ENCODE results near the gene AZIN2. TPM values are rescaled to one million over a fixed set of nuclear protein-coding genes. Genes with fewer than 3 reads are reported as not detected.
"Not testable (repeated sequence)": the region's sequence is repeated elsewhere in the genome, so short reads cannot be mapped to it uniquely, and the experiment has no call there.

Gene AZIN2
- total and polyA plus RNA-seq, 2 donors from 2014 or later, result 4.9 to 7.5 TPM

GRCh38 chr1:33057095-33057494 is 23.9 kb upstream of the AZIN2 start:
- intact Hi-C loops (cut with DNase I), result no loop called here
- Histone ChIP-seq H3K9ac (ENCODE audit: low read length in 3 of 3) (no peak overlapping the region), H3K4me1 (ENCODE audit: control insufficient read depth in 2 of 3, insufficient read depth in 2 of 3, low read depth in 1 of 3, low read length in 3 of 3) (peaks cover 0 to 6% (median 4%) of the 10 kb centered on the region in 3 donors), H3K9me3 (ENCODE audit: control insufficient read depth in 2 of 3, insufficient read depth in 1 of 3, low read length in 3 of 3) (no peaks in the 10 kb centered on the region), H3K36me3 (ENCODE audit: control insufficient read depth in 2 of 3, insufficient read depth in 3 of 3, low read length in 3 of 3) (no peaks in the 10 kb centered on the region), H3K27ac (ENCODE audit: low read depth in 2 of 2, low read length in 2 of 2) (no peak overlapping the region), H3K27me3 (ENCODE audit: control insufficient read depth, insufficient read depth, low read length) (no peaks in the 10 kb centered on the region), H3K4me3 (ENCODE audit: low read length in 3 of 3) (no peak overlapping the region)
- TF ChIP-seq, protein P1, sequence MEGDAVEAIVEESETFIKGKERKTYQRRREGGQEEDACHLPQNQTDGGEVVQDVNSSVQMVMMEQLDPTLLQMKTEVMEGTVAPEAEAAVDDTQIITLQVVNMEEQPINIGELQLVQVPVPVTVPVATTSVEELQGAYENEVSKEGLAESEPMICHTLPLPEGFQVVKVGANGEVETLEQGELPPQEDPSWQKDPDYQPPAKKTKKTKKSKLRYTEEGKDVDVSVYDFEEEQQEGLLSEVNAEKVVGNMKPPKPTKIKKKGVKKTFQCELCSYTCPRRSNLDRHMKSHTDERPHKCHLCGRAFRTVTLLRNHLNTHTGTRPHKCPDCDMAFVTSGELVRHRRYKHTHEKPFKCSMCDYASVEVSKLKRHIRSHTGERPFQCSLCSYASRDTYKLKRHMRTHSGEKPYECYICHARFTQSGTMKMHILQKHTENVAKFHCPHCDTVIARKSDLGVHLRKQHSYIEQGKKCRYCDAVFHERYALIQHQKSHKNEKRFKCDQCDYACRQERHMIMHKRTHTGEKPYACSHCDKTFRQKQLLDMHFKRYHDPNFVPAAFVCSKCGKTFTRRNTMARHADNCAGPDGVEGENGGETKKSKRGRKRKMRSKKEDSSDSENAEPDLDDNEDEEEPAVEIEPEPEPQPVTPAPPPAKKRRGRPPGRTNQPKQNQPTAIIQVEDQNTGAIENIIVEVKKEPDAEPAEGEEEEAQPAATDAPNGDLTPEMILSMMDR (IDR thresholded peaks at IDR 0.05; ENCODE audit: borderline replicate concordance, extremely low read depth, insufficient read depth), result no peak
- DNase-seq (no peak), FAIRE-seq (no peak)

GRCh38 chr1:33060579-33061083 is 20.3 kb upstream of the AZIN2 start:
- FAIRE-seq (no peak), DNase-seq (peak in 1 of 5 donors; percentile 69)
- H3K4me3 ChIP-seq (ENCODE audit: low read length in 3 of 3), result no peak overlapping the region
- H3K9ac ChIP-seq (ENCODE audit: low read length in 3 of 3), result no peak overlapping the region
- no peaks in the 10 kb centered on the region for H3K36me3 ChIP-seq (ENCODE audit: control insufficient read depth in 2 of 3, insufficient read depth in 3 of 3, low read length in 3 of 3)
- TF ChIP-seq, protein P1 (IDR thresholded peaks at IDR 0.05; ENCODE audit: borderline replicate concordance, extremely low read depth, insufficient read depth), result no peak
- intact Hi-C loops (cut with DNase I), result loop anchor here (10.0 kb wide), 1 partner anchor 136 kb away; no protein-coding TSS in a partner anchor
- no peak overlapping the region for H3K27ac ChIP-seq (ENCODE audit: low read depth in 2 of 2, low read length in 2 of 2)
- no peaks in the 10 kb centered on the region for H3K27me3 ChIP-seq (ENCODE audit: control insufficient read depth, insufficient read depth, low read length)
- H3K4me1 ChIP-seq (ENCODE audit: control insufficient read depth in 2 of 3, insufficient read depth in 2 of 3, low read depth in 1 of 3, low read length in 3 of 3), result peaks cover 0 to 2% (median 1%) of the 10 kb centered on the region in 3 donors
- H3K9me3 ChIP-seq (ENCODE audit: control insufficient read depth in 2 of 3, insufficient read depth in 1 of 3, low read length in 3 of 3), result peaks cover 0 to 15% (median 4%) of the 10 kb centered on the region in 3 donors

DNA sequence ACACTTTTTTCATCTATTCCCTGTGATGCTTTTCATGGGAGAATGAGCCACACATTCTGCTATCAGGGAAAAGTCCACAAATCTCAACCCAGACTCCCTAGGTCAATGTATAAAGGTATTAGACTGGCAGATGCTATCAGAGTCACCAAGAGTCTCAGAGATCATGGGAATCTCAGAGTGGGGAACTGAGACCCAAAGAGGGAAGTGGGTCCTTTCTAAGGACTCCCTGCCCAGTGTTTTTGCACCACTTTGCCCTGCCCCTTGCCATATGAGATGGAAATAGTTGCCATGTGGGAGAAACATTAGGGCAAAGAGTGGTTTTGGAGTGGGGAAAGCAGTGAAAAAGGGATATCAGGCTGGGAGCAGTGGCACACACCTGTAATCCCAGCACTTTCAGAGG is 19.1 kb upstream of the AZIN2 start:
- Histone ChIP-seq H3K27ac (ENCODE audit: low read depth in 2 of 2, low read length in 2 of 2) (no peak overlapping the region), H3K4me1 (ENCODE audit: control insufficient read depth in 2 of 3, insufficient read depth in 2 of 3, low read depth in 1 of 3, low read length in 3 of 3) (no peaks in the 10 kb centered on the region), H3K9me3 (ENCODE audit: control insufficient read depth in 2 of 3, insufficient read depth in 1 of 3, low read length in 3 of 3) (peaks cover 0 to 17% (median 4%) of the 10 kb centered on the region in 3 donors), H3K36me3 (ENCODE audit: control insufficient read depth in 2 of 3, insufficient read depth in 3 of 3, low read length in 3 of 3) (no peaks in the 10 kb centered on the region), H3K27me3 (ENCODE audit: control insufficient read depth, insufficient read depth, low read length) (no peaks in the 10 kb centered on the region), H3K9ac (ENCODE audit: low read length in 3 of 3) (no peak overlapping the region), H3K4me3 (ENCODE audit: low read length in 3 of 3) (no peak overlapping the region)
- DNase-seq (no peak), FAIRE-seq (no peak)
- intact Hi-C loops (cut with DNase I), result loop anchor here (10.0 kb wide), 1 partner anchor 137 kb away; no protein-coding TSS in a partner anchor
- TF ChIP-seq, protein P1 (IDR thresholded peaks at IDR 0.05; ENCODE audit: borderline replicate concordance, extremely low read depth, insufficient read depth), result no peak

DNA sequence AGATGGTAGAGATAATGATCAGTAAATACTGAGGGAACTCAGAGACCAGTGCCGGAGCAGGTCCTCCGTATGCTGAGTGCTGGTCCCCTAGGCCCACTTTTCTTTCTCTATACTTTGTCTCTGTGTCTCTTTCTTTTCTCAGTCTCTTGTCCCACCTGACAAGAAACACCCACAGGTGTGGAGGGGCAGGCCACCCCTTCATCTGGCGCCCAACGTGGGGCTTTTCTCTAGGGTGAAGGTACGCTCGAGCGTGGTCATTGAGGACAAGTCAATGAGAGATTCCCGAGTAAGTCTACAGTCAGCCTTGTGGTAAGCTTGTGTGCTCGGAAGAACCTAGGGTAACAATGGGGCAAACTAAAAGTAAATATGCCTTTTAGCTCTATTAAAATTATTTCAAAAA is 16.7 kb upstream of the AZIN2 start:
- H3K4me3 ChIP-seq (ENCODE audit: low read length in 3 of 3); H3K4me1 ChIP-seq (ENCODE audit: control insufficient read depth in 2 of 3, insufficient read depth in 2 of 3, low read depth in 1 of 3, low read length in 3 of 3); H3K27ac ChIP-seq (ENCODE audit: low read depth in 2 of 2, low read length in 2 of 2); FAIRE-seq; H3K36me3 ChIP-seq (ENCODE audit: control insufficient read depth in 2 of 3, insufficient read depth in 3 of 3, low read length in 3 of 3); H3K27me3 ChIP-seq (ENCODE audit: control insufficient read depth, insufficient read depth, low read length); DNase-seq; H3K9ac ChIP-seq (ENCODE audit: low read length in 3 of 3): not testable (repeated sequence)
- intact Hi-C loops (cut with DNase I), result loop anchor here (10.0 kb wide), 1 partner anchor 139 kb away; no protein-coding TSS in a partner anchor
- peaks cover 0 to 17% (median 4%) of the 10 kb centered on the region in 3 donors for H3K9me3 ChIP-seq (ENCODE audit: control insufficient read depth in 2 of 3, insufficient read depth in 1 of 3, low read length in 3 of 3)
